ENCODE results near the gene WDR45B.
"Not testable (repeated sequence)": the region's sequence is repeated elsewhere in the genome, so short reads cannot be mapped to it uniquely, and the experiment has no call there.

Gene WDR45B

GRCh38 chr17:82655523-82655922, 7.3 kb upstream of the WDR45B start:
- DNase-seq: no peak

DNA sequence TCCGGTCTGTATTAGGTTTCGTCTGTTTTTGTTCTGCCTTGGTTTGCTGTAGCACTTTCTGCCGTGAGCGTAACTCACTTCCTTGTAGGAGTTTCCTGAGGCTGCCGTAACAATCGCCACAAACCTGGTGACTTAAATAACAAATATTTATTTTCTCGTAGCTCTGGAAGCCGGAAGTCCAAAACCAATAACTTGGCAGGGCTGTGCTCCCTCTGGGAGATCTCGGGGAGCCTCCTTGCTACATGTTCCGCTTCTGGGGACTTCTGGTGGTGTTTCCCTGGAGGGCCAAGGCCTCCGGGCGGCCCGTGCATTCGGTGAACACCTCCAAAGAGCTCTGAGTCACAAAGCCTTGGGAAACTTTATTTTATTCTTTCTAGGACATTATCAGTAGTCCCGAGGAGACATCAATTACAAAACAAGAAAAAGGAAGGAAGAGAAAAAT, 6.8 kb upstream of the WDR45B start:
- no peak for DNase-seq

DNA sequence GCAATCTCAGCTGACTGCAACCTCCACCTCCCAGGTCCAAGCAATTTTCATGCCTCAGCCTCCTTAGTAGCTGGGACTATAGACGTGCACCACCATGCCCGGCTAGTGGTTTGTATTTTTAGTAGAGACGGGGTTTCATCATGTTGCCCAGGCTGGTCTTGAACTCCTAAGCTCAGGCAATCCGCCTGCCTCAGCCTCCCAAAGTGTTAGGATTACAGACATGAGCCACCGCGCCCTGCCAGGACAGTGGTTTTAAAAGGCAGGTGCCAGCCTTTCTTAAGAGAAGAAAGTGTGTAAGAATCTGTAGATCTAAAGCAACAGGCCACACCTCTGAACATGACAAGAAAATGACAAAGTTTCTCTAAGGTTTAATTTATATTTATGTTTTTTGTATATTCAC, 6.4 kb upstream of the WDR45B start:
- DNase-seq: not testable (repeated sequence)

DNA sequence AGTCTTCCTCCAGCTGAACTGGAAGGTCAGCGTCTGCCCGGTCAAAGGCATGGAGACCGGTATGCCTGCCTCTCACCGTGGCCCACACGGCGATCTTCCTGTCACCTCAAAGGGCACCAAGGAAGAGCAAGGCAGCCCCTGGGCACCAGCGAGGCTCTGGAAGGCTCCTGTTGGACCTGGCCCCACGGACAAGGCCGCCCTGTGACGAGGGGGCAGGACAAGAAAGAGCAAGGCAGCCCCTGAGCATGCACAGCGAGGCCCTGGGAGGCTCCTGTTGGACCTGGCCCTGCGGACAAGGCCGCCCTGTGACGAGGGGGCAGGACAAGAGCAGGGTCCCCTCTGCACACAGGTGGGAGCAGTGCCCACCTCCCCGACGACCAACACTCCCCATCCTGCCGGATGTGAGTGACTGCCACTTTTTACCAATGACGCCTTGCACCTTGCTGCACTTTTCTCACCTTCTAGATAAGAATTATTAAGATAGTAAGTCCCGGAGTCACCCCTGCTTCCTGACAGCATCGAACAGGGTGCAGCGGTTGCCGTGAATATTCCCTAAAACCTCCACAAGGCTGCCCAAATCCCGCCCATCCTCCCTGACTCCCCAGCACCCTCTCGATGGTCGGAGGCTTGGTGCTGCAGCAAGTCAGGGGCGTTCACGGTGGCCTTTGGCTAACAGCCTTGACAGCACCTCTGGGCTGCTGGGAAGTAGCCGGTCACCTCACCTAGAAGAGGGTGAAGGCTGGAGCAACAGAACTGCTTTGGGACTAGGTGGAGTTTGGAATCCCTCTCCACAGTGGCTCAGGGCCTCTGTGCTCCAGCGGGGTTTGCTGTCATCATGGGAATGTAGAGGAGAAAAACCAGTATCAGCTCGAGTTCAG, 5.6 kb upstream of the WDR45B start:
- DNase-seq: no peak

DNA sequence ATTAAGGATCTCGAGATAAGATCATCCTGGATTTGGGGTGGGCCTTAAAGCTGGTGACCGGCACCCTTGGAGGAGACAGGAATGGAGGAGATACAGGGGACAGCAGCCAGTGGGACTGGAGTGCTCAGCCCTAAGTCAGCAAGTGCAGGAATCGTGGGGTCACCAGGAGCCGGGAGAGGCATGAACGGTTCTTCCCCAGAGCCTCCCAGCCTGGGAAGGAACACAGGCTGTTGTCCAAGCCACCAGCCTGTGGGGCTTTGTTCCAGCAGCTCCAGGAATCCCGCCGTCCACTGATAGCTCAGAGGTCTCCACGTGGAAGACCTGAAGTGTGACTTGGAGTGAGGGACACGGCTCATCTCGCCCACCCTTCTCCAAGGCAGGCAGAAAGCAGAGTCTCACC, 2.5 kb upstream of the WDR45B start:
- DNase-seq: no peak

GRCh38 chr17:82649501-82650261, 1.4 kb upstream of the WDR45B start:
- DNase-seq: no peak

DNA sequence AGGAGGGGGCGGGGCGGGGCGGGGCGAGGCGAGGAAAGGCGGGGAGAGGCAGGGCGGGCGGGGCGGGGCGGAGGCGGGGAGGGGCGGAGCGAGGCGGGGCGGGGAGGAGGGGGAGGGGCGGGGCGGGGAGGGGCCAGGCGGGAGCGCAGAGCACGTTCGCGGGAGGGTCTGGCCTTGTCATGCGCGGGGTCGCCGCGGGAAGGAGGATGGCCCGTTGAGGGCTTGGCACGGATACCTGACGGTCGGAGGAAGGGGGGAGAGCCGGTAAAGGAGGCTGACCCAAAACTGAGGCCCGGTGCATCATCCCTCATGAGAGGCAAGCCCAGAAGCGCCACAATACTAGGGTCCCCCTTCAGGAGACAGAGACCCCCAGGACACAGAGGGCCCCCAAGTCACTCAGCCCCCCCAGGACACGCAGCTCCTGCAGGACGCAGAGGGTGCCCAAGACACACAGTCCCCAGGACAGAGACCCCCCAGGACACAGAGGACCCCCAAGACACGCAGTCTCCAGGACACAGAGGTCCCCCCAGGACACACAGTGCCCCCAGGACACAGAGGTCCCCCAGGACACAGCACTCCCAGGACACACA, 593 bp upstream of the WDR45B start:
- DNase-seq: peak; percentile 67

- peak; percentile 61 for DNase-seq
These were observed 565 bp downstream of the WDR45B start for GRCh38 chr17:82647593-82648164.

- no peak for DNase-seq
These were observed 2.7 kb downstream of the WDR45B start for GRCh38 chr17:82645516-82645915.

DNA sequence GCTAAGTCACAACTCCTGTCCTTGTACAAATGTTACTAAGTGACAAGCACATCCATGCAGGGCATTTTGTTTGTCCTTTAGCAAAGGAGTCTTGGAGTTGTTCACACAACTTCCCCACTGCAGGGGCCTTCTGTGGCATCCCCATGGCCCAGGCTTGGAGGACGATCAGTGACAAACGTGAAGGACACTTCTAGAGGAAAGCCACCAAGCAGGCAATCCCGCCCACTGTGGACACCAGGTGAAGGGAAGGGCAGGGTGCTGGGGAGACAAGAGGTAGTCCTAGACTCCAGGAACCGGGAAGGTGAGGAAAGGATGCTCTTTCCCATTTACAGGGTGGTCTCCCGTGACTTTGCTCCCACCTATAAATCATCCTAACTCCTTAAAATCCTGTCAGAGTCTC, 4.1 kb downstream of the WDR45B start:
- no peak for DNase-seq

GRCh38 chr17:82642022-82642421, 6.2 kb downstream of the WDR45B start:
- no peak for DNase-seq

GRCh38 chr17:82640036-82640435, 8.2 kb downstream of the WDR45B start:
- DNase-seq: no peak

- DNase-seq: no peak
These were observed 8.6 kb downstream of the WDR45B start for GRCh38 chr17:82639628-82640027.

DNA sequence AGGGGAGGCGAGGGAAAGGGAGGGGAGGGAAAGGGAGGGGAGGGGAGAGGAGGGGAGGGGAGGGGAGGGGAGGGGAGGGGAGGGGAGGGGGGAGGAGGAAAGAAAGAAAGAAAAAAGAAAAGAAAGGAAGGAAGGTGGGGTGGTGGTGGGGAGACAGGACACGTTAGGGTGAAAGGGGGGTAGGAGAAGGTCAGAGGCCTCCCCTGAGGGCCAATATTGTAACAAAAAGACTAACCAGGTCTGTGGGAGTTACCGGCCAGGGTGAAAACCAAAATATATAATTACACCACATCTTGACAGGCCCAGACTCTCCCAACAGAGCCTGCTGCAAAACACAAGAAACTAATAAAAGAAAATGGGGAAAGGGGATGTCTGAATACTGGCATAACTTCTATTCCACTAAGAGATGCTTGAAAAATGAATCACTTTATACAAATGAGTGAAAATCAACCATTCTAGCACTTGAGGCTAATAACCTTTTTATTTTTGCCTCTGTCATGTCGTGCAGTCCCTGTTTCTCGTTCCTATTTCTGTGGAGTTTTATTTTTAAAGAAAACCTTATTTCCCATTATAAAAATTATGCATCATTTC, 10.0 kb downstream of the WDR45B start:
- DNase-seq: no peak

GRCh38 chr17:82636626-82637598, 11.3 kb downstream of the WDR45B start:
- no peak for DNase-seq

DNA sequence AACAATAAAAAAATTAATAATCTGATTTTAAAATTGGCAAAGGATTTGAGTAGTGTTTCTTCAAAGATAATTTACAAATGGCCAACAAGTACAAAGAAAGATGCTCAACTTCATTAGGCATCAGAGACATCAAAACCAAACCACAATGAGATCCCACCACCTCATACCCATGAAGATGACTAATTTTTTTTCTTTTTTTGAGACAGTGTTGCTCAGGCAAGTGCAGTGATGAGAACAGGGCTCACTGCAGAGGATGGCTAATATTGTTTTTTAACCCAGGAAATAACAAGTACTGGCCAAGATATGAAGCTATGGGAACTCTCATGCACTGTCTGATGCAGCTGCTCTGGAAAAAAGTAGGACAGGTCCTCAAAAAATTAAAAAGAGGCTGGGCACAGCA, 14.9 kb downstream of the WDR45B start:
- DNase-seq: no peak

- DNase-seq: no peak
These were observed 15.8 kb downstream of the WDR45B start for GRCh38 chr17:82632451-82632850.

DNA sequence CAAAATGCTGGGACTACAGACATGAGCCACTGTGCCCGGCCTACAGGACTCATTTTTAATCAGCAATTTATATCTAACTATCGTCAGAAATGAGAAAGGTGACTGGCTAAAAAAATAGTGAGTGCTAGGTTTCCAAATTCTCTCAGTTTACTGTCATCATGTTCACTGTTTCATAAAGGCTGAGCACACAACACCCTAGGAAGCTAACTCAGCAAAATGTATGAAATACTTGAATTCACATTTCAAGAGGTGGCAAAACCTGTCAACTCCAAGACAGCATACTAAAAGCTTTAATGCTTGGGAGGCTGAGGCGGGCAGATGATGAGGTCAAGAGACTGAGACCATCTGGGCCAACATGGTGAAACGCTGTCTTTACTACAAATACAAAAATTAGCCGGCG, 16.7 kb downstream of the WDR45B start:
- DNase-seq: no peak

- DNase-seq: no peak
These were observed 18.0 kb downstream of the WDR45B start for GRCh38 chr17:82630212-82630611.

- no peak for DNase-seq
These were observed 18.5 kb downstream of the WDR45B start for GRCh38 chr17:82629748-82630147.

DNA sequence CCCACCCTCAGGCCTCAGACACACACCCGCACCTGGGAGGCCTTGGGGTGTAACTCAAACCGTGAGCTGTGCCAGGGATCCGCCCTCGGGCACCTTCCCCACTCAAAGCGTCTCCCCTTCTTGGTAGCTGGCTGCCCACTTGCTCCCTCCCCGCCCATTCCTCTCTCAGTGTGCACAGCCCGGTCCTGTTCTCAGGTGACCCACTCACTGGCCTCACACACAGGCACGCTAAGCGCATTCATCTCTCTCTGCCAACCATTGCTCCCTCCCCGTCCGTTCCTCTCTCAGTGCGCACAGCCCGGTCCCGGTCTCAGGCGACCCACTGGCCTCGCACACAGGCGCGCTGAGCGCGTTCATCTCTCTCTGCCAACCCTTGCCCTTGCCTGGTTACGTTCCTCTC, 20.8 kb downstream of the WDR45B start:
- no peak for DNase-seq

GRCh38 chr17:82623707-82624106, 24.5 kb downstream of the WDR45B start:
- DNase-seq: no peak

Data from retina (tissue), 1 donor.